ENCODE data around the gene CD6. TPM values are rescaled to one million over a fixed set of nuclear protein-coding genes. Genes with fewer than 3 reads are reported as not detected.
A peak's percentile ranks its signal among the peaks of the same experiment; 100 is the strongest.

Gene CD6
- total RNA-seq, 1 donor from 2014 or later: 6.1 TPM

DNA sequence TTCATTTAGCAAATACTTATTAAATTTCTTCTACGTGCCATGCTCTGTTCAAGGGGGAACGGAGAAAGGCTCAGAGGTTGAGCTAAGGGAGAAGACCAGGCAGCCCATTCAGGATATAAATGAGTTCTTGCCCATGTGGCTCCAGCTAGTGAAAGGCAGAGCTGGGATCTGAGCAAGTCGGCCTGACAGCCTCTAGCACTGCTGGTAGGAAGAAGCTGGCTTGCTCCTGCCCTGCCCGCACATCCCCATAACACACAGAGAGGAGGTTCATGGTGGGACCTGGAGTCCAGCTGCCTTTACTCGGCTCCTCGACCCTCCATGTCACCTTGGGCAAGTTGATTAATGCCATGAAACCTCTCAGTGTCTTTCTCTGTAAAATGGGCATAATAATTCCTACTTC lies 21.5 kb upstream of the CD6 start:
- DNase-seq: no peak
- H3K9me3 ChIP-seq: no peaks in the 10 kb centered on the region
- H3K36me3 ChIP-seq: peaks cover 26% of the 10 kb centered on the region
- no peak for ATAC-seq
- no peaks in the 10 kb centered on the region for H3K27me3 ChIP-seq (ENCODE audit: low read depth)
- H3K4me1 ChIP-seq: peaks cover 42% of the 10 kb centered on the region
- intact Hi-C loops (cut with DNase I): no loop called here
- H3K27ac ChIP-seq: peak overlapping the region; percentile 88
- TF ChIP-seq, protein P1, sequence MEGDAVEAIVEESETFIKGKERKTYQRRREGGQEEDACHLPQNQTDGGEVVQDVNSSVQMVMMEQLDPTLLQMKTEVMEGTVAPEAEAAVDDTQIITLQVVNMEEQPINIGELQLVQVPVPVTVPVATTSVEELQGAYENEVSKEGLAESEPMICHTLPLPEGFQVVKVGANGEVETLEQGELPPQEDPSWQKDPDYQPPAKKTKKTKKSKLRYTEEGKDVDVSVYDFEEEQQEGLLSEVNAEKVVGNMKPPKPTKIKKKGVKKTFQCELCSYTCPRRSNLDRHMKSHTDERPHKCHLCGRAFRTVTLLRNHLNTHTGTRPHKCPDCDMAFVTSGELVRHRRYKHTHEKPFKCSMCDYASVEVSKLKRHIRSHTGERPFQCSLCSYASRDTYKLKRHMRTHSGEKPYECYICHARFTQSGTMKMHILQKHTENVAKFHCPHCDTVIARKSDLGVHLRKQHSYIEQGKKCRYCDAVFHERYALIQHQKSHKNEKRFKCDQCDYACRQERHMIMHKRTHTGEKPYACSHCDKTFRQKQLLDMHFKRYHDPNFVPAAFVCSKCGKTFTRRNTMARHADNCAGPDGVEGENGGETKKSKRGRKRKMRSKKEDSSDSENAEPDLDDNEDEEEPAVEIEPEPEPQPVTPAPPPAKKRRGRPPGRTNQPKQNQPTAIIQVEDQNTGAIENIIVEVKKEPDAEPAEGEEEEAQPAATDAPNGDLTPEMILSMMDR (IDR thresholded peaks at IDR 0.05): no peak
- peak overlapping the region; percentile 62 for H3K4me3 ChIP-seq

DNA sequence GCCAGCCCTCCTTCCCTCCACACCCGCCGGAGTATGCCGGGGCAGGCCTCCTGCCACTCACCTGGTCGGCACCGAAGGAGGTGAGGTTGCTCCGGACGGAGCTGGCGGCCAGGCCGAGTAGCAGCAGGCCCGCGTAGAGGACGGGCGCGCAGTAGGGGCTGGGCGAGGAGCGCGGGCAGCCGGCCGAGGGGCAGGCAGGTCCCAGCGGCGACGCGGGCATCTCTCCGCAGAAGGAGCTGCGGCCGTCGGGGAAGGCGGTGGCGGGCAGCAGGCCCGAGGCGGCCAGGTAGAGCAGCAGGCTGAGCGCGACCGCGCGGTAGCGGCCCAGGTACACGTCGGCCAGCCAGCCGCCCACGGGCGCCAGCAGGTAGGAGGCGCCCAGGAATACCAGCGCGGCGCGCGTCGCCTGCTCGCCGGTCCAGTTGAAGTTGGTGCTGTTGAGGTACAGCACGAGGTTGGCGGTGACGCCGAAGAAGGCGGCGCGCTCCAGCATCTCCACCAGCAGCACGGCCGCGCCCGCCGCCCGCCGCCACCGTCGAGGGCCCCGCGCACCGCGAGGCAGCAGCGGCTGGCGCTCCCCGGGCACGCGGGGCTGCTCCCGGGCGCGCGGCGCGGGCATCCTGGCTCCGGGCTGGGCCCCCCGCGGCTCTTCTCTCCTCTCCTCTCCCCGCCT lies 20.4 kb upstream of the CD6 start:
- no peaks in the 10 kb centered on the region for H3K9me3 ChIP-seq
- ATAC-seq: peak; percentile 3 to 22
- peak; percentile 76 for DNase-seq
- H3K4me1 ChIP-seq: peaks cover 47% of the 10 kb centered on the region
- peak overlapping the region; percentile 88 for H3K27ac ChIP-seq
- intact Hi-C loops (cut with DNase I): no loop called here
- peaks cover 16% of the 10 kb centered on the region for H3K36me3 ChIP-seq
- peak overlapping the region; percentile 62 for H3K4me3 ChIP-seq
- TF ChIP-seq, protein P1 (IDR thresholded peaks at IDR 0.05): no peak
- no peaks in the 10 kb centered on the region for H3K27me3 ChIP-seq (ENCODE audit: low read depth)

DNA sequence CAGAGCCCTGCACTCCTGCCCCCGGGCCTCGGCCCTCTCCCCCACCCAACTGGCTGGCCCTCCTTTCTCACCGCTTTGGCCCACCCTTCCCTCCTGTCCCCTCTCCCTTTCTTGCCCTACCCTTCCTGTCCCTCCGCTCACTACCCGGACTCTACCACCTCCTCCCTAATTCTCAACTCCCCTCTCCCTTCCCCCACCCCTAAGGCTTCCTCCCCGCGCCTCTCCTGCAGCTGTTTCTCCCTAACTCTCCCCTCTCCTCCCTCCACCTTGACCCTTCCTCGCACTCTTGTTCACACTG lies 19.9 kb upstream of the CD6 start:
- DNase-seq (no peak), ATAC-seq (peak; percentile 19 to 23)
- TF ChIP-seq, protein P1 (IDR thresholded peaks at IDR 0.05): no peak
- Histone ChIP-seq H3K4me1 (peaks cover 49% of the 10 kb centered on the region), H3K9me3 (no peaks in the 10 kb centered on the region), H3K27me3 (ENCODE audit: low read depth) (no peaks in the 10 kb centered on the region), H3K36me3 (peaks cover 11% of the 10 kb centered on the region), H3K27ac (peak overlapping the region; percentile 88), H3K4me3 (peak overlapping the region; percentile 62)
- intact Hi-C loops (cut with DNase I): no loop called here

DNA sequence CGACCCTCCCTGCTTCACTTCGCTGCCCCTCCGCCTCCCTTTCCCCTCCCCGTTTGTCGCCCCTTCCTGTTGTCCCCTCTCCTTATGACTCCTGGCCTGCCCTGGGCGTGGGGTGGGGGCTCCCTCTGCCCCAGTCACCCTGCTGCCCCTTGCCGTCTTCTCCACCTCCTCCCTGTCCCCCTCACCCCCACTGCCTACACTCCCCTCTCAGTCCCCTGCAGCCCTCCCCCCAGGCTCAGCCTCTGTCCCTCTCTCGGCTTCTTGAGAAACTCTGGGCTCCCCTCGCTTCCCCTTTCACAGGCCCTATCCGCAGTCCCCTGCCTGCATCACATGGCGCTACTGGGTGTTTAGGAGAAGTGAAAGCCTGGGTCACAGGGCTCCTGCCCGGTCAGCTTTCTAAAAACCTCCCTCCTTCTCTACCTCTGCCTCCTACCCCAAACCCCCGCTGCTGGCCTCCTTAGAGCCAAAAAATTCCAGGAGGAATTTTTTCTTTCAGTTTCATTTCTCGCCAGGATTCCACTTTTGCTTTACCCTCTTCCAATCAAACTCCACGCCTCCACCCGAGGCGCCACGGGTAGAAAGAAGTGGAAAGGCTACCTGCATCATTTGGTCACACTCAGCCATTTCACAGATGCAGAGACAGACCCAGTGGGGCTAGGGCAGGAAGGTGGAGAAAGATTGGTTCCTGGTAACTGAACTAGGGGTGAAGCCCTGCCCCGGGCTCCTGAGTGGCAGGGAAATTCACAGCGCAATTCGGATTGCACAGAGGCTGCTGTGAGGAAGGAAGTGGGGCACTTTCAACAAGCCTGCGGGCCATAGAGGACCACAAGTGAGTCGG lies 19.4 kb upstream of the CD6 start, which contains the start of gene SLC15A3:
TSS of gene SLC15A3 (minus strand) at position 273 of the 838 bp plus-strand sequence. CDS start 625 bp downstream, outside the sequence.
- TF ChIP-seq, protein P1 (IDR thresholded peaks at IDR 0.05): no peak
- Histone ChIP-seq H3K4me3 (peak within 1 kb of the TSS; percentile 62), H3K27me3 (ENCODE audit: low read depth) (no peaks in the 10 kb centered on the region), H3K36me3 (peaks cover 8% of the 10 kb centered on the region), H3K27ac (peak within 1 kb of the TSS; percentile 88), H3K9me3 (no peaks in the 10 kb centered on the region), H3K4me1 (peaks cover 49% of the 10 kb centered on the region)
- DNase-seq: peak; percentile 90
- ATAC-seq: peak; percentile 87 to 88
- intact Hi-C loops (cut with DNase I): no loop called here

DNA sequence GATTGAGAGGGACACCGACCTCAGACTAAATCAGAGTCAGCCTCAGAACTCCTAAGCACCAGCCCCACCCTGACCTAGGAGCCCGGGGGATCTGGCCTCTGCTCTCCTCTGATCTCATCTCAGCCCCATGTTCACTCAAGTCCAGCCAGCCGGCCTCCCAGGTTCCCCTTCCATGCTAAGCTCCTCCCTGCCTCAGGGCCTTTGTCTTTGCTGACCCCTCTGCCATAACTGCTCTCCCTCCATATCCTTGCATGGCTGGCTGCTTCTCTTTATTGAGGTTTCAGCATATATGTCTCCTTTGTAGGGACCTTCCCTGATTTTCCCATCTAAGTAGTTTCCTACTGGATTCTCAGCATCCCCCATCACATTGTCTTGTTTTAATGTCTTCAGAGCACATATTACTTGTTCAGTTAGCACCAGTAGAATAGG lies 18.7 kb upstream of the CD6 start:
- H3K4me3 ChIP-seq: peak overlapping the region; percentile 62
- intact Hi-C loops (cut with DNase I): no loop called here

More for the DNA sequence above, 18.7 kb upstream of the CD6 start:
- TF ChIP-seq, protein P1 (IDR thresholded peaks at IDR 0.05): no peak
- H3K27ac ChIP-seq: peak overlapping the region; percentile 88
- DNase-seq: no peak
- H3K4me1 ChIP-seq: peaks cover 45% of the 10 kb centered on the region
- H3K9me3 ChIP-seq: no peaks in the 10 kb centered on the region
- H3K36me3 ChIP-seq: peaks cover 3% of the 10 kb centered on the region
- no peak for ATAC-seq
- no peaks in the 10 kb centered on the region for H3K27me3 ChIP-seq (ENCODE audit: low read depth)
